T-cell (primary cell): ENCODE data around the gene ST14. TPM values are rescaled to one million over a fixed set of nuclear protein-coding genes. Genes with fewer than 3 reads are reported as not detected.

Experiments used
- ATAC-seq, 4 experiments: fragments of 200-7000 bp in 3 of 4; fragments of 150-1000 bp in 1 of 4; cut with Tn5 transposase; replicated peaks in 1 of 4; 1 replicate in 3 of 4; 2 replicates in 1 of 4; pipeline ENCODE4 v1.10.0; 2021; ENCODE audit warnings: moderate library complexity in 3 of 4, mild to moderate bottlenecking in 2 of 4, moderate number of reproducible peaks in 1 of 4
- CTCF ChIA-PET, 2 donors: fragments of 300-600 bp; sonication (Branson Sonifier 250); formaldehyde crosslinking; loops; one replicate each; lab custom pipeline; 2022; ENCODE audit warnings: antibody characterized with exemption in 2 of 2; lab: Charles Lee
- POLR2A ChIA-PET, 2 donors: fragments of 300-600 bp; sonication (Branson Sonifier 250); formaldehyde crosslinking; loops; one replicate each; lab custom pipeline; 2022; ENCODE audit warnings: antibody characterized with exemption in 2 of 2; lab: Charles Lee
- DNase-seq, 35 experiments: peaks; one replicate each; pipeline versions ENCODE4 v3.0.0 to v3.0.0-alpha.2; 2013 to 2023
- H3K27ac ChIP-seq: one replicate; pipeline ENCODE4 v1.5.1; 2013; ENCODE audit warnings: low read length
- H3K27me3 ChIP-seq, 2 experiments: replicated peaks in 1 of 2; 1 replicate in 1 of 2; 2 replicates in 1 of 2; pipeline versions ENCODE4 v1.6.1 to v1.7.0; 2013; ENCODE audit warnings: low read length in 1 of 2, mixed read lengths in 1 of 2; ENCODE audit not compliant: control insufficient read depth in 2 of 2, insufficient read depth in 2 of 2; ENCODE audit errors: extremely low read depth in 1 of 2
- H3K36me3 ChIP-seq, 2 donors: 1 replicate in 1 of 2; 2 replicates in 1 of 2; pipeline versions ENCODE4 v1.6.1 to v1.7.0; 2013; ENCODE audit warnings: low read length in 1 of 2; ENCODE audit not compliant: control insufficient read depth in 2 of 2, insufficient read depth in 1 of 2; ENCODE audit errors: extremely low read depth in 1 of 2
- H3K4me1 ChIP-seq, 2 experiments: 1 replicate in 1 of 2; 2 replicates in 1 of 2; pipeline versions ENCODE4 v1.6.1 to v1.7.0; 2013; ENCODE audit warnings: low read length in 2 of 2, mixed read lengths in 1 of 2; ENCODE audit not compliant: insufficient read depth in 2 of 2, control insufficient read depth in 1 of 2; ENCODE audit errors: extremely low read depth in 1 of 2
- H3K4me3 ChIP-seq, 2 donors: 1 replicate in 1 of 2; 2 replicates in 1 of 2; pipeline versions ENCODE4 v1.5.1 to v1.7.0; 2013; ENCODE audit warnings: mild to moderate bottlenecking in 2 of 2, low read length in 1 of 2, moderate library complexity in 1 of 2; ENCODE audit not compliant: control insufficient read depth in 1 of 2; ENCODE audit errors: extremely low read depth in 1 of 2
- H3K9me3 ChIP-seq: 2 replicates; pipeline ENCODE4 v1.7.0; 2013
- H3K27ac Mint-ChIP-seq, 2 donors: one replicate each; pipeline ENCODE4 v1.8.0; 2020 to 2021; ENCODE audit warnings: mild to moderate bottlenecking in 2 of 2, mixed read lengths in 2 of 2
- H3K27me3 Mint-ChIP-seq, 2 donors: one replicate each; pipeline ENCODE4 v1.8.0; 2021 to 2022; ENCODE audit warnings: mixed read lengths in 2 of 2
- H3K36me3 Mint-ChIP-seq: one replicate; pipeline ENCODE4 v1.8.0; 2021; ENCODE audit warnings: mixed read lengths
- H3K4me1 Mint-ChIP-seq, 3 donors: one replicate each; pipeline ENCODE4 v1.8.0; 2020 to 2022; ENCODE audit warnings: mixed read lengths in 3 of 3, mild to moderate bottlenecking in 1 of 3
- H3K4me3 Mint-ChIP-seq, 3 donors: one replicate each; pipeline ENCODE4 v1.8.0; 2020 to 2022; ENCODE audit warnings: mild to moderate bottlenecking in 3 of 3, mixed read lengths in 3 of 3, moderate library complexity in 3 of 3
- H3K9me3 Mint-ChIP-seq, 3 donors: one replicate each; pipeline ENCODE4 v1.8.0; 2020 to 2022; ENCODE audit warnings: mixed read lengths in 3 of 3
- WGBS: methylation state at CpG from one replicate; pipeline ENCODE4 v1.1.5; 2013; ENCODE audit warnings: missing lambda C conversion rate; ENCODE audit not compliant: insufficient coverage; 5-methylcytosine and 5-hydroxymethylcytosine counted together
- total RNA-seq, 35 experiments: library from RNA in 6 of 35; stranded (reverse) in 6 of 35; fragments of 120-200 nt in 1 of 35; gene quantifications; one replicate each; pipeline versions ENCODE4 v1.2.1 to v1.2.4 and lab custom pipeline; 2013 to 2026

ST14 gene
- total RNA-seq, 5 donors from 2014 or later (not counting 1 experiment from before 2014, with no cell fraction given), result 0.49 to 1.5 (median 0.82) TPM

- WGBS, result 59% methylated on average over 4 of the region's 11 CpGs
- CTCF ChIA-PET, result no interaction called here
Observed at GRCh38 chr11:130181295-130182272, 22.0 kb downstream of the ST14 start.

DNA sequence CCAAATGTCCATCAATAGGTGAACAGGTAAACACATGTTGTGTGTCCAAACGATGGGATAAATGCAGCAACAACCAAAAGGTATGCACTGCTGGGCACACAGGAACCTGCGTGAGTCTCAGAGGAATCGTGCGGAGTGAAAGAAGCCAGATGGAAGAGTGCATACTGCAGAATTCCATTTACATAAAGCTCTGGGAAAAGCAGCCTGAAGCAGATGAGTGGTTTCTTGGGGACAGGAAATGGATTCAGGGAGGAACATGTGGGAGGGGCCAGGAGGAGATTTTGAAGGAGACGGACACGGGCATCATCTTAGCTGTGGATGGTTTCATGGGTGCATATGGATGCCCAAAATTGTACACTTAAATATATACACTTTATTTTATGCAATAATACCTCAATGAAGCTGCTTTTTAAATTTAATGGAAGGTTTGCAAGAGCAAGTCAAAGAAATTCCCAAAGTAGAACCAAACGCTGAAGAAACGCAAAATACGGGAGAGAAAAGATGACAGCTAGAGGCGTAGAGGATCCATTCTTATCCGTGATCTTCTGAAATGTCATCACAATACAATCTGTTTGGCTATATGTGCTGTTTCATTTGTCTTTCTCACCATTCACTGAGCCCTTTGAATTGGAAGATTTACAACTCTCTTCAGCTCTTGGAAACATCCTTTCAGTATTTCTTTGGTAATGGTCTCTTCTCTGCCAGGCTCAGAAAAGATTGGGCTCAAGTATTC, 24.5 kb downstream of the ST14 start:
- no peak overlapping the region for H3K4me3 ChIP-seq
- DNase-seq (no peak), ATAC-seq (no peak)
- 84% methylated on average over 6 of the region's 11 CpGs for WGBS
- H3K27ac ChIP-seq, result no peak overlapping the region
- no peak overlapping the region for H3K4me3 Mint-ChIP-seq
- ChIA-PET CTCF (interaction anchor here in 1 of 2 donors (0.6 to 0.7 kb wide), 2 partner anchors 122 to 264 kb away, joined by 3 to 4 read pairs; no protein-coding TSS in a partner anchor), POLR2A (no interaction called here)
- no peaks in the 10 kb centered on the region for H3K9me3 ChIP-seq
- no peak overlapping the region for H3K27ac Mint-ChIP-seq
- peaks cover 5 to 13% of the 10 kb centered on the region in 2 donors for H3K27me3 Mint-ChIP-seq
- no peaks in the 10 kb centered on the region for H3K36me3 Mint-ChIP-seq
- H3K4me1 ChIP-seq, result no peaks in the 10 kb centered on the region
- H3K36me3 ChIP-seq, result no peaks in the 10 kb centered on the region
- peaks cover 0 to 2% (median 0%) of the 10 kb centered on the region in 3 donors for H3K4me1 Mint-ChIP-seq
- peaks cover 0 to 35% of the 10 kb centered on the region in 2 experiments for H3K27me3 ChIP-seq
- no peaks in the 10 kb centered on the region for H3K9me3 Mint-ChIP-seq

More at GRCh38 chr11:130181295-130182272, 22.0 kb downstream of the ST14 start:
- Histone ChIP-seq H3K27ac (no peak overlapping the region), H3K4me3 (no peak overlapping the region), H3K36me3 (no peaks in the 10 kb centered on the region), H3K27me3 (peaks cover 0 to 33% of the 10 kb centered on the region in 2 experiments), H3K9me3 (no peaks in the 10 kb centered on the region), H3K4me1 (no peaks in the 10 kb centered on the region)
- H3K36me3 Mint-ChIP-seq, result no peaks in the 10 kb centered on the region
- H3K4me1 Mint-ChIP-seq, result peaks cover 0 to 2% (median 0%) of the 10 kb centered on the region in 3 donors
- no peak overlapping the region for H3K27ac Mint-ChIP-seq
- no peak for DNase-seq
- H3K27me3 Mint-ChIP-seq, result peaks cover 5 to 13% of the 10 kb centered on the region in 2 donors
- ATAC-seq, result no peak
- H3K9me3 Mint-ChIP-seq, result no peaks in the 10 kb centered on the region
- H3K4me3 Mint-ChIP-seq, result no peak overlapping the region
- POLR2A ChIA-PET, result no interaction called here

- Histone ChIP-seq H3K27me3 (peaks cover 0 to 15% of the 10 kb centered on the region in 2 experiments), H3K9me3 (no peaks in the 10 kb centered on the region), H3K27ac (no peak overlapping the region), H3K4me3 (no peak overlapping the region), H3K36me3 (no peaks in the 10 kb centered on the region), H3K4me1 (no peaks in the 10 kb centered on the region)
- no peaks in the 10 kb centered on the region for H3K4me1 Mint-ChIP-seq
- H3K9me3 Mint-ChIP-seq, result no peaks in the 10 kb centered on the region
- H3K4me3 Mint-ChIP-seq, result no peak overlapping the region
- no peak for ATAC-seq
- H3K27ac Mint-ChIP-seq, result no peak overlapping the region
- H3K27me3 Mint-ChIP-seq, result peaks cover 5 to 6% of the 10 kb centered on the region in 2 donors
- ChIA-PET CTCF (no interaction called here), POLR2A (no interaction called here)
- H3K36me3 Mint-ChIP-seq, result no peaks in the 10 kb centered on the region
- no peak for DNase-seq
- WGBS, result 84% methylated on average over 13 of the region's 13 CpGs
Observed at GRCh38 chr11:130187096-130187495, 27.5 kb downstream of the ST14 start.

GRCh38 chr11:130188047-130188446, 28.5 kb downstream of the ST14 start:
- no peak overlapping the region for H3K27ac ChIP-seq
- H3K9me3 Mint-ChIP-seq, result no peaks in the 10 kb centered on the region
- H3K4me3 ChIP-seq, result no peak overlapping the region
- WGBS, result 89% methylated on average over 11 of the region's 14 CpGs
- DNase-seq (no peak), ATAC-seq (no peak)
- no peaks in the 10 kb centered on the region for H3K36me3 Mint-ChIP-seq
- H3K4me3 Mint-ChIP-seq, result no peak overlapping the region
- ChIA-PET CTCF (interaction anchor here in 1 of 2 donors (0.6 kb wide), 1 partner anchor 237 kb away, joined by 3 read pairs; no protein-coding TSS in a partner anchor), POLR2A (no interaction called here)
- no peak overlapping the region for H3K27ac Mint-ChIP-seq
- H3K4me1 ChIP-seq, result no peaks in the 10 kb centered on the region
- H3K27me3 Mint-ChIP-seq, result peaks cover 3 to 5% of the 10 kb centered on the region in 2 donors
- H3K4me1 Mint-ChIP-seq, result no peaks in the 10 kb centered on the region
- no peaks in the 10 kb centered on the region for H3K9me3 ChIP-seq
- peaks cover 0 to 11% of the 10 kb centered on the region in 2 experiments for H3K27me3 ChIP-seq
- H3K36me3 ChIP-seq, result no peaks in the 10 kb centered on the region

DNA sequence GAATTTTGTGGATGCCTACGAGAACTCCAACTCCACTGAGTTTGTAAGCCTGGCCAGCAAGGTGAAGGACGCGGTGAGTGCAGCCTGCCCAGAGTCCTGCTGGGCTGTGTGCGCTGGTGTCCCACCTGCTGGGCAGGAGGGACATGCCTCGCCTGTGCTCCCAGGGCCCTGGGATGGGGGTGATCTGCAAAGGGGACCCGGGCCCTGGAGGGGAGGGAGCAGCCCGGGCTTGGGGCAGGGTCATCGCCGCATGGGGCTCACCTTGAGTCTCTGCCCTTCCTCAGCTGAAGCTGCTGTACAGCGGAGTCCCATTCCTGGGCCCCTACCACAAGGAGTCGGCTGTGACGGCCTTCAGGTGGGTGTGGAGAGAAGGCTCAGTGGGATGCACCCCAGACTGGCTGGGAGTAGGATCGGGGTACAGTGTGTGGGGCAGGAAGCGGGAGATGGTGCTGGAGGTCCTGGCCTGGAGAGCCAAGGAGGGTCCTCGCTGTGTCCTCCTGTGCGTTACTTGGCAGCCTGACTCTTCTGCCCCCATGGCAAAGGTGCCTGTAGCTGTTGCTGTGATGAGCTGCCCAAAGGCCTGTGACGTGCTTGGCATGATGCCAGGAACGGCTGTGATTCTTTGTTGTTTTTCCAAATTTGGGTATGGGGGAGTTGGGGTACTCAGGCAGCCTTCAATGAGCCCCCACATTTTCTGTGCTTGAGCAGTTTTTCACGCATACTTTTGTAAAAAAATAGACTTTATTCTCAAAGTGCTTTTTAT, 29.2 kb downstream of the ST14 start:
- no peak overlapping the region for H3K27ac Mint-ChIP-seq
- H3K27me3 Mint-ChIP-seq, result peaks cover 2% of the 10 kb centered on the region in 2 donors
- Histone ChIP-seq H3K4me1 (no peaks in the 10 kb centered on the region), H3K36me3 (no peaks in the 10 kb centered on the region), H3K27me3 (peaks cover 0 to 11% of the 10 kb centered on the region in 2 experiments), H3K27ac (no peak overlapping the region), H3K4me3 (no peak overlapping the region), H3K9me3 (no peaks in the 10 kb centered on the region)
- H3K9me3 Mint-ChIP-seq, result no peaks in the 10 kb centered on the region
- CTCF ChIA-PET, result no interaction called here
- 89% methylated on average over 18 of the region's 19 CpGs for WGBS
- no peaks in the 10 kb centered on the region for H3K4me1 Mint-ChIP-seq
- ATAC-seq, result no peak
- DNase-seq, result no peak
- no peak overlapping the region for H3K4me3 Mint-ChIP-seq
- POLR2A ChIA-PET, result no interaction called here
- no peaks in the 10 kb centered on the region for H3K36me3 Mint-ChIP-seq
